Neural progenitor cell (in vitro differentiated cells): ENCODE results near the gene GDPD5.

Source experiments
- EZH2 ChIP-seq: fragments of 200-600 bp; sonication (generic); IDR thresholded peaks from 2 replicates; pipeline ENCODE4 v1.6.1; 2017; ENCODE audit warnings: antibody characterized with exemption, mild to moderate bottlenecking, moderate library complexity
- TF ChIP-seq, protein P1 (sequence below): fragments of 200-600 bp; sonication (generic); IDR thresholded peaks from 2 replicates; pipeline ENCODE4 v1.5.1; 2017; ENCODE audit warnings: antibody characterized with exemption, mild to moderate bottlenecking

DNA sequence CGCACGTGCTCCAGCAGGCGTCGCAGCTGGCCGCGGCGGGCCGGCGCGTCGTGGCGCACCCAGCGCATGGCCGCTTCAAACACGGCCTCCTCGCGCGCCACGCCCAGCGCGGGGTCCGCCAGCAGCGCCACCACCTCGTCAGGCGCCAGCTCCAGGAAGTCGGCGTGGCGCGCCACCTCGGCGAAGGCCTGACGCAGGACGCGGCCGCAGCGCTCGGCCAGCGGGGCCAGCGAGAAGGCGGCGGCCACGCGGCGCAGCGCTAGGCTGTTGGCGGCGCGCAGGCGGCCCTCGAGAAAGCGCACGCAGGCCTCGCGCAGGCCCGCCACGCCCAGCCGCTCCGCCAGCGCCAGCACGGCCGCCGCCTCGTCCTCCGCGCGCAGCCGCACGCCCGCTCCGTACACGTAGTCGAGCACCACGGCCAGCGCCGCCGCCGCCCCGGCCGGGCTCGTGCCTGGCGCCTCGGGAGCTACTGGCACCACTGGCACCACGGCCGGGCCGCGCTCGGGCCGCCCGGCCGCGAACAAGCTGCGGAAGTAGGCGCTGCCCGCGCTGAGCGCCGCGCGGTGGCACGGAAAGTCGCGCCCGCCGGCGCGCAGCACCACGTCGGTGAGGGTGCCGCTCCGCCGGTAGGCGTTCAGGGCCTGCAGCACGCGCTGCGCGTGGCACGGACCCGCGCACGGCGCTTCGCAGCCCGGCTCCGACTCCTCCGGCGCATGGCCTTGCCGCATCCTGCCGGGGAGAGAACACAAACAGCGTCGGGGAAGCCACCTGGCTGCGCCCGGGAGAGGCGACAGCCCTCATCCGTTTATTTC lies 95.6 kb downstream of the GDPD5 start:
- TF ChIP-seq, protein P1, sequence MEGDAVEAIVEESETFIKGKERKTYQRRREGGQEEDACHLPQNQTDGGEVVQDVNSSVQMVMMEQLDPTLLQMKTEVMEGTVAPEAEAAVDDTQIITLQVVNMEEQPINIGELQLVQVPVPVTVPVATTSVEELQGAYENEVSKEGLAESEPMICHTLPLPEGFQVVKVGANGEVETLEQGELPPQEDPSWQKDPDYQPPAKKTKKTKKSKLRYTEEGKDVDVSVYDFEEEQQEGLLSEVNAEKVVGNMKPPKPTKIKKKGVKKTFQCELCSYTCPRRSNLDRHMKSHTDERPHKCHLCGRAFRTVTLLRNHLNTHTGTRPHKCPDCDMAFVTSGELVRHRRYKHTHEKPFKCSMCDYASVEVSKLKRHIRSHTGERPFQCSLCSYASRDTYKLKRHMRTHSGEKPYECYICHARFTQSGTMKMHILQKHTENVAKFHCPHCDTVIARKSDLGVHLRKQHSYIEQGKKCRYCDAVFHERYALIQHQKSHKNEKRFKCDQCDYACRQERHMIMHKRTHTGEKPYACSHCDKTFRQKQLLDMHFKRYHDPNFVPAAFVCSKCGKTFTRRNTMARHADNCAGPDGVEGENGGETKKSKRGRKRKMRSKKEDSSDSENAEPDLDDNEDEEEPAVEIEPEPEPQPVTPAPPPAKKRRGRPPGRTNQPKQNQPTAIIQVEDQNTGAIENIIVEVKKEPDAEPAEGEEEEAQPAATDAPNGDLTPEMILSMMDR = no peak
- TF ChIP-seq EZH2 = no peak
